22Rv1 (cell line): Measurements from ENCODE around the gene GMDS.

Experiments used
- ZFX ChIP-seq: fragments of 450-650 bp; IDR thresholded peaks from 2 replicates; pipeline ENCODE4 v1.6.1; 2017; ENCODE audit warnings: antibody characterized with exemption, borderline replicate concordance
- TF ChIP-seq, protein P1 (sequence below): fragments of 450-650 bp; IDR thresholded peaks from 2 replicates; pipeline ENCODE4 v1.5.1; 2017; ENCODE audit warnings: mild to moderate bottlenecking

DNA sequence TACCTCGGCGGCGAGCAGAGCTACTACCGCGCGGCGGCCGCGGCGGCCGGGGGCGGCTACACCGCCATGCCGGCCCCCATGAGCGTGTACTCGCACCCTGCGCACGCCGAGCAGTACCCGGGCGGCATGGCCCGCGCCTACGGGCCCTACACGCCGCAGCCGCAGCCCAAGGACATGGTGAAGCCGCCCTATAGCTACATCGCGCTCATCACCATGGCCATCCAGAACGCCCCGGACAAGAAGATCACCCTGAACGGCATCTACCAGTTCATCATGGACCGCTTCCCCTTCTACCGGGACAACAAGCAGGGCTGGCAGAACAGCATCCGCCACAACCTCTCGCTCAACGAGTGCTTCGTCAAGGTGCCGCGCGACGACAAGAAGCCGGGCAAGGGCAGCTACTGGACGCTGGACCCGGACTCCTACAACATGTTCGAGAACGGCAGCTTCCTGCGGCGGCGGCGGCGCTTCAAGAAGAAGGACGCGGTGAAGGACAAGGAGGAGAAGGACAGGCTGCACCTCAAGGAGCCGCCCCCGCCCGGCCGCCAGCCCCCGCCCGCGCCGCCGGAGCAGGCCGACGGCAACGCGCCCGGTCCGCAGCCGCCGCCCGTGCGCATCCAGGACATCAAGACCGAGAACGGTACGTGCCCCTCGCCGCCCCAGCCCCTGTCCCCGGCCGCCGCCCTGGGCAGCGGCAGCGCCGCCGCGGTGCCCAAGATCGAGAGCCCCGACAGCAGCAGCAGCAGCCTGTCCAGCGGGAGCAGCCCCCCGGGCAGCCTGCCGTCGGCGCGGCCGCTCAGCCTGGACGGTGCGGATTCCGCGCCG lies 634.7 kb downstream of the GMDS start:
- TF ChIP-seq, protein P1, sequence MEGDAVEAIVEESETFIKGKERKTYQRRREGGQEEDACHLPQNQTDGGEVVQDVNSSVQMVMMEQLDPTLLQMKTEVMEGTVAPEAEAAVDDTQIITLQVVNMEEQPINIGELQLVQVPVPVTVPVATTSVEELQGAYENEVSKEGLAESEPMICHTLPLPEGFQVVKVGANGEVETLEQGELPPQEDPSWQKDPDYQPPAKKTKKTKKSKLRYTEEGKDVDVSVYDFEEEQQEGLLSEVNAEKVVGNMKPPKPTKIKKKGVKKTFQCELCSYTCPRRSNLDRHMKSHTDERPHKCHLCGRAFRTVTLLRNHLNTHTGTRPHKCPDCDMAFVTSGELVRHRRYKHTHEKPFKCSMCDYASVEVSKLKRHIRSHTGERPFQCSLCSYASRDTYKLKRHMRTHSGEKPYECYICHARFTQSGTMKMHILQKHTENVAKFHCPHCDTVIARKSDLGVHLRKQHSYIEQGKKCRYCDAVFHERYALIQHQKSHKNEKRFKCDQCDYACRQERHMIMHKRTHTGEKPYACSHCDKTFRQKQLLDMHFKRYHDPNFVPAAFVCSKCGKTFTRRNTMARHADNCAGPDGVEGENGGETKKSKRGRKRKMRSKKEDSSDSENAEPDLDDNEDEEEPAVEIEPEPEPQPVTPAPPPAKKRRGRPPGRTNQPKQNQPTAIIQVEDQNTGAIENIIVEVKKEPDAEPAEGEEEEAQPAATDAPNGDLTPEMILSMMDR = no peak
- TF ChIP-seq ZFX = no peak
